ENCODE results near the gene THUMPD2. TPM values are rescaled to one million over a fixed set of nuclear protein-coding genes. Genes with fewer than 3 reads are reported as not detected.

The THUMPD2 gene
- total RNA-seq, 1 experiment from 2014 or later, result 19.6 TPM

DNA sequence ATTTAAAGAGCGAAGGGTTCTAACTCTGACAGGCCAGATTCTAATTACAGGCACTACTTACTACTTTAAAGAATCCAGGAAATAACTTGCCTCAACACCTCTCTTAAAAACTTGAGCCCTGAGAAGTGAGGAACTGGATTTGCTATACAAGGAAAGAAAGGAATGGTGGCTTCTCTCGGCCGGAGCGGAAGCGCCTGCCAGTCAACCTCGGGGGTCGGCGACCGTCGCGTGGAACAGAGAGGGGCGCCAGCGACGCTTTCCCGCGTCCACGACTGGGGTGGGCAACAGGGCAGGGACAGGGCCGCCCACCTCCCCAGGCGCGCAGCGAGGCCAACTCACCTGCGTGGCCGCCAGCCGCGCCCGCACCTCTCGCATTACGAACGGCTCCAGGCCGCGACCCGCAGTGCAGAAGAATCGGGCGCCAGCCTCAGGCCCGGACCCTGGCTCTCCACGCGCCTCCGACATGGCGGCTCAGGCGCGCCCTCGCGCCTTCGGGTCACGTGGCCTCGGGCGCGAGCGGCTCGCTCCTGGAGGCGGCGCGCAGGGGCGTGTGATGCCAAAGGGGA, at the start of gene THUMPD2 (continued):
- TF ChIP-seq ZNF416 (CRISPR knock-in tag; IDR thresholded peaks at IDR 0.05) (0 out of 2 replicates have a peak, but pooled peaks have one; percentile 29), NR1H2 (CRISPR knock-in tag; IDR thresholded peaks at IDR 0.05) (no peak), ARID4B (CRISPR knock-in tag; IDR thresholded peaks at IDR 0.05; ENCODE audit: borderline replicate concordance) (peak; percentile 88; the same call in 1 of the 2 replicates), JUN (CRISPR knock-in tag; IDR thresholded peaks at IDR 0.05) (peak; percentile 47; the same call in 1 of the 2 replicates), PREB (CRISPR knock-in tag; IDR thresholded peaks at IDR 0.05; ENCODE audit: borderline replicate concordance) (no peak; the same call in 1 of the 2 replicates), CREB1 (CRISPR knock-in tag; IDR thresholded peaks at IDR 0.05) (peak; percentile 84), GABPB1 (CRISPR knock-in tag; IDR thresholded peaks at IDR 0.05) (peak; percentile 72), FOXP1 (CRISPR knock-in tag; IDR thresholded peaks at IDR 0.05; ENCODE audit: borderline replicate concordance) (peak; percentile 94), OVOL2 (CRISPR knock-in tag; IDR thresholded peaks at IDR 0.05; ENCODE audit: borderline replicate concordance) (no peak), E2F4 (CRISPR knock-in tag; IDR thresholded peaks at IDR 0.05; ENCODE audit: borderline replicate concordance, low read depth) (no peak; the same call in 1 of the 2 replicates), ZBTB21 (CRISPR knock-in tag; IDR thresholded peaks at IDR 0.05; ENCODE audit: borderline replicate concordance) (peak; percentile 87), ZNF396 (CRISPR knock-in tag; IDR thresholded peaks at IDR 0.05; ENCODE audit: borderline replicate concordance) (no peak), ZNF671 (CRISPR knock-in tag; IDR thresholded peaks at IDR 0.05) (peak; percentile 60; the same call in 1 of the 2 replicates), ZNF317 (CRISPR knock-in tag; IDR thresholded peaks at IDR 0.05; ENCODE audit: borderline replicate concordance, low read depth) (peak; percentile 62; the same call in 1 of the 2 replicates), ESRRA (CRISPR knock-in tag; IDR thresholded peaks at IDR 0.05; ENCODE audit: borderline replicate concordance) (no peak), CBFB (CRISPR knock-in tag; IDR thresholded peaks at IDR 0.05; ENCODE audit: low read depth) (no peak)
- TF ChIP-seq, protein P1, sequence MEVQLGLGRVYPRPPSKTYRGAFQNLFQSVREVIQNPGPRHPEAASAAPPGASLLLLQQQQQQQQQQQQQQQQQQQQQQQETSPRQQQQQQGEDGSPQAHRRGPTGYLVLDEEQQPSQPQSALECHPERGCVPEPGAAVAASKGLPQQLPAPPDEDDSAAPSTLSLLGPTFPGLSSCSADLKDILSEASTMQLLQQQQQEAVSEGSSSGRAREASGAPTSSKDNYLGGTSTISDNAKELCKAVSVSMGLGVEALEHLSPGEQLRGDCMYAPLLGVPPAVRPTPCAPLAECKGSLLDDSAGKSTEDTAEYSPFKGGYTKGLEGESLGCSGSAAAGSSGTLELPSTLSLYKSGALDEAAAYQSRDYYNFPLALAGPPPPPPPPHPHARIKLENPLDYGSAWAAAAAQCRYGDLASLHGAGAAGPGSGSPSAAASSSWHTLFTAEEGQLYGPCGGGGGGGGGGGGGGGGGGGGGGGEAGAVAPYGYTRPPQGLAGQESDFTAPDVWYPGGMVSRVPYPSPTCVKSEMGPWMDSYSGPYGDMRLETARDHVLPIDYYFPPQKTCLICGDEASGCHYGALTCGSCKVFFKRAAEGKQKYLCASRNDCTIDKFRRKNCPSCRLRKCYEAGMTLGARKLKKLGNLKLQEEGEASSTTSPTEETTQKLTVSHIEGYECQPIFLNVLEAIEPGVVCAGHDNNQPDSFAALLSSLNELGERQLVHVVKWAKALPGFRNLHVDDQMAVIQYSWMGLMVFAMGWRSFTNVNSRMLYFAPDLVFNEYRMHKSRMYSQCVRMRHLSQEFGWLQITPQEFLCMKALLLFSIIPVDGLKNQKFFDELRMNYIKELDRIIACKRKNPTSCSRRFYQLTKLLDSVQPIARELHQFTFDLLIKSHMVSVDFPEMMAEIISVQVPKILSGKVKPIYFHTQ (CRISPR knock-in tag; IDR thresholded peaks at IDR 0.05), result no peak
- TF ChIP-seq, protein P2, sequence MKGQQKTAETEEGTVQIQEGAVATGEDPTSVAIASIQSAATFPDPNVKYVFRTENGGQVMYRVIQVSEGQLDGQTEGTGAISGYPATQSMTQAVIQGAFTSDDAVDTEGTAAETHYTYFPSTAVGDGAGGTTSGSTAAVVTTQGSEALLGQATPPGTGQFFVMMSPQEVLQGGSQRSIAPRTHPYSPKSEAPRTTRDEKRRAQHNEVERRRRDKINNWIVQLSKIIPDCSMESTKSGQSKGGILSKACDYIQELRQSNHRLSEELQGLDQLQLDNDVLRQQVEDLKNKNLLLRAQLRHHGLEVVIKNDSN (CRISPR knock-in tag; IDR thresholded peaks at IDR 0.05), result peak; percentile 96
- TF ChIP-seq, protein P3, sequence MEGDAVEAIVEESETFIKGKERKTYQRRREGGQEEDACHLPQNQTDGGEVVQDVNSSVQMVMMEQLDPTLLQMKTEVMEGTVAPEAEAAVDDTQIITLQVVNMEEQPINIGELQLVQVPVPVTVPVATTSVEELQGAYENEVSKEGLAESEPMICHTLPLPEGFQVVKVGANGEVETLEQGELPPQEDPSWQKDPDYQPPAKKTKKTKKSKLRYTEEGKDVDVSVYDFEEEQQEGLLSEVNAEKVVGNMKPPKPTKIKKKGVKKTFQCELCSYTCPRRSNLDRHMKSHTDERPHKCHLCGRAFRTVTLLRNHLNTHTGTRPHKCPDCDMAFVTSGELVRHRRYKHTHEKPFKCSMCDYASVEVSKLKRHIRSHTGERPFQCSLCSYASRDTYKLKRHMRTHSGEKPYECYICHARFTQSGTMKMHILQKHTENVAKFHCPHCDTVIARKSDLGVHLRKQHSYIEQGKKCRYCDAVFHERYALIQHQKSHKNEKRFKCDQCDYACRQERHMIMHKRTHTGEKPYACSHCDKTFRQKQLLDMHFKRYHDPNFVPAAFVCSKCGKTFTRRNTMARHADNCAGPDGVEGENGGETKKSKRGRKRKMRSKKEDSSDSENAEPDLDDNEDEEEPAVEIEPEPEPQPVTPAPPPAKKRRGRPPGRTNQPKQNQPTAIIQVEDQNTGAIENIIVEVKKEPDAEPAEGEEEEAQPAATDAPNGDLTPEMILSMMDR (IDR thresholded peaks at IDR 0.05), result no peak
- TF ChIP-seq, protein P4, sequence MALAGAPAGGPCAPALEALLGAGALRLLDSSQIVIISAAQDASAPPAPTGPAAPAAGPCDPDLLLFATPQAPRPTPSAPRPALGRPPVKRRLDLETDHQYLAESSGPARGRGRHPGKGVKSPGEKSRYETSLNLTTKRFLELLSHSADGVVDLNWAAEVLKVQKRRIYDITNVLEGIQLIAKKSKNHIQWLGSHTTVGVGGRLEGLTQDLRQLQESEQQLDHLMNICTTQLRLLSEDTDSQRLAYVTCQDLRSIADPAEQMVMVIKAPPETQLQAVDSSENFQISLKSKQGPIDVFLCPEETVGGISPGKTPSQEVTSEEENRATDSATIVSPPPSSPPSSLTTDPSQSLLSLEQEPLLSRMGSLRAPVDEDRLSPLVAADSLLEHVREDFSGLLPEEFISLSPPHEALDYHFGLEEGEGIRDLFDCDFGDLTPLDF (CRISPR knock-in tag; IDR thresholded peaks at IDR 0.05), result peak; percentile 91
- TF ChIP-seq, protein P5, sequence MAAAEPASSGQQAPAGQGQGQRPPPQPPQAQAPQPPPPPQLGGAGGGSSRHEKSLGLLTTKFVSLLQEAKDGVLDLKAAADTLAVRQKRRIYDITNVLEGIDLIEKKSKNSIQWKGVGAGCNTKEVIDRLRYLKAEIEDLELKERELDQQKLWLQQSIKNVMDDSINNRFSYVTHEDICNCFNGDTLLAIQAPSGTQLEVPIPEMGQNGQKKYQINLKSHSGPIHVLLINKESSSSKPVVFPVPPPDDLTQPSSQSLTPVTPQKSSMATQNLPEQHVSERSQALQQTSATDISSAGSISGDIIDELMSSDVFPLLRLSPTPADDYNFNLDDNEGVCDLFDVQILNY (CRISPR knock-in tag; IDR thresholded peaks at IDR 0.05), result peak; percentile 98
- TF ChIP-seq, protein P6, sequence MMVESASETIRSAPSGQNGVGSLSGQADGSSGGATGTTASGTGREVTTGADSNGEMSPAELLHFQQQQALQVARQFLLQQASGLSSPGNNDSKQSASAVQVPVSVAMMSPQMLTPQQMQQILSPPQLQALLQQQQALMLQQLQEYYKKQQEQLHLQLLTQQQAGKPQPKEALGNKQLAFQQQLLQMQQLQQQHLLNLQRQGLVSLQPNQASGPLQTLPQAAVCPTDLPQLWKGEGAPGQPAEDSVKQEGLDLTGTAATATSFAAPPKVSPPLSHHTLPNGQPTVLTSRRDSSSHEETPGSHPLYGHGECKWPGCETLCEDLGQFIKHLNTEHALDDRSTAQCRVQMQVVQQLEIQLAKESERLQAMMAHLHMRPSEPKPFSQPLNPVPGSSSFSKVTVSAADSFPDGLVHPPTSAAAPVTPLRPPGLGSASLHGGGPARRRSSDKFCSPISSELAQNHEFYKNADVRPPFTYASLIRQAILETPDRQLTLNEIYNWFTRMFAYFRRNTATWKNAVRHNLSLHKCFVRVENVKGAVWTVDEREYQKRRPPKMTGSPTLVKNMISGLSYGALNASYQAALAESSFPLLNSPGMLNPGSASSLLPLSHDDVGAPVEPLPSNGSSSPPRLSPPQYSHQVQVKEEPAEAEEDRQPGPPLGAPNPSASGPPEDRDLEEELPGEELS (CRISPR knock-in tag; IDR thresholded peaks at IDR 0.05), result peak; percentile 85
